ENCODE results near the gene PLOD2.

Gene PLOD2

DNA sequence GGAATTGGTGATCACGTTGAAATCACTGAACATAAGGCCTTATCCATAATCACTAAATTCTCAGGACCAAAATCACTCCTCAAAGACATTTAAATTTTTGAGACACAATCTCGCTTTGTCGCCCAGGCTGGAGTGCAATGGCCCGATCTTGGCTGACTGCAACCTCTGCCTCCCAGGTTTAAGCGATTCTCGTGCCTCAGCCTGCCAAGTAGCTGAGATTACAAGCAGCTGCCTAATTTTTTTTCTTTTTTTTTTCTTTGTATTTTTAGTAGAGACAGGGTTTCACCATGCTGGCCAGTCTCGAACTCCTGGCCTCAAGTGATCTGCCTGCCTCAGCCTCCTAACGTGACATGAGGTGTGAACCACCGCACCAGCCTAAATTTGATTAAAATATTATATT is 61.7 kb downstream of the PLOD2 start:
- DNase-seq (ENCODE audit: low spot score): no peak

DNA sequence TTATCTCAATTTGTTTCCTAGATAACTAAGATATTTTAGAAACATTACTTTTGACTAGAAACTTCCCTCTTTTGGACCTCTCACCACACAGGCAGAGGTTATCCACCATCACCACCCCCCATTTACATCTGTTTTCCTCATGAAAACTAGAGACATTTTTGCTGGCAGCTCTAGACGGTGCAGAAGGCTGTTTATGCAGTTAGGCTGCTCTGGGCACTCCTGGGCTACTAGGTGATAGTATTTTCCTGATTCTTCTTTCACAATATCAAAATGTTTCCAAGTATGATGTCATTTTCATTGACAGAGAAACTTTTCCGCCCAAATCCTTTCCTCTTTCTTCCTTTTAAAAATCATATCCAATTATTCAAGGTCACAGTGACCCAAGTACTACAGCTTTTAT is 67.1 kb downstream of the PLOD2 start:
- DNase-seq (ENCODE audit: low spot score): no peak

DNA sequence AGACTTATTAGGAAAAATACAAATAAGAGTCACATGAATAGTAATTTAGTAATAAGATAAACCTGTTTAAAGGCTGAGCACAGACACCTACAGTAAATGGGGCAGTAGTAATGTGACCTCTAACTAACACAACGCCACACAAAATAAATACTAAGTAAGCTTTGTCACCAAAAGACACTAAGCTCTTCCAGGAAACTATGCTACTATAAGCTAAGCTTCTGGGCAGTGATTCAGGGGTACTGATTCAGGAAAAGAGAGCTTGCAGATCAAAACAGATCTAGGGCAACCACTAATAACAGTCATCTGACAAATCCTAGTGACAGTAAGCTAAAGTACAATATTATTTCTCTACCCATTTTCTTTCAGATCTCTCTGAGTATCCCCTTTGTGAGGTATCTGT is 68.8 kb downstream of the PLOD2 start:
- DNase-seq (ENCODE audit: low spot score): no peak

DNA sequence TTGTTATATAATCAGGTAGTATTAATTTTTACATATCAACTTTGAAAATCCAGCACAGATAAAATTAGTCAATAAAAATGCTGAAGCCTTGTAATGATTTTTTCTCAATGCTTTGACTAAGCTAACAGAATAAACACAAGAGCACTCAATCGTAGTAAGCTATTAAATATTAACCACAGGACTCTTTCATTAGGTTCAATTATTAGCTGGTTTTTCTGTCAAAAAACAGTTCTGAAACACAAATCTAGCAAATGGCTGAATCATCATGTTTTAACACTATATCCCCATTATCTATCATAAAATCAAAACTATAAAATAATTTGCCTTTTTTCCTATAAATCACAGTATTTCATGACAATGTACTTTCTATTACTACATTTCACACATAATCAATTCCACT is 69.6 kb downstream of the PLOD2 start:
- no peak for DNase-seq (ENCODE audit: low spot score)

DNA sequence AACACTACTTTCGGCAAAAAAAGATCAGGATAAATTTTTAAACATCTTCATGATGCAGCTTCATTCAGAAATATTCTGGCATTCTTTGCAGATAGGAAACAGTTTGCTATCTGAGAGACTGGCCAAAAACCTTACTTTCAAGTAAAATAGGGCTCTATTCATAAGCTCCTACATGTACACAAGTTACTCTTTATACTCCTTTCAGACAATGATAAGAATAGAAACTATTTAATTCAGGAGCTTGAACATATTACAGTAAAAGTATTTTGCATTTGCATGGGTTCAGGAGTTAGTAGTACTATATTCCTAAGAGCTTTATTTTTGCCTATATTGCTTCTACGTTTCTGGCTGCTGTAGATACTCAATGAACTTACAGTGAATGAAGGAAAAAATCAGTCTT is 70.5 kb downstream of the PLOD2 start:
- DNase-seq (ENCODE audit: low spot score): no peak

DNA sequence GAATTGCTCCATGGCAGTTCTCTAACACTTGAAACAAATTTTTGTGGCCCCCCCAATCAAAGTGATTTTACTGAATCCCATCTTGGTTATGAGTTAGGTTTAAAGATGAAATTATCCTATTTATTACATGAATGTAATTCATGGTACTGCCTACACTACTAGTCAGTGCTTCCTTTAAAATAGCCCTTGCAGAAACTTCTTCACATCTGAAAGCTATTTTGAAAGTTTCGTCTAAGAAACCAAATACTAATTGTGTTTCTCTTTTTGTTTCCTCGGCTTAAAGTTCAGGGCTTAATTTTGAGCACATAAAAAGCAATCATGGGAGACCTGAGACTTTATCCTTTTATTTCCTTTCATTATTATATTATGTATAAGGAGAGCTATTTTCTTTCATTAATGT is 72.1 kb downstream of the PLOD2 start:
- DNase-seq (ENCODE audit: low spot score): no peak

DNA sequence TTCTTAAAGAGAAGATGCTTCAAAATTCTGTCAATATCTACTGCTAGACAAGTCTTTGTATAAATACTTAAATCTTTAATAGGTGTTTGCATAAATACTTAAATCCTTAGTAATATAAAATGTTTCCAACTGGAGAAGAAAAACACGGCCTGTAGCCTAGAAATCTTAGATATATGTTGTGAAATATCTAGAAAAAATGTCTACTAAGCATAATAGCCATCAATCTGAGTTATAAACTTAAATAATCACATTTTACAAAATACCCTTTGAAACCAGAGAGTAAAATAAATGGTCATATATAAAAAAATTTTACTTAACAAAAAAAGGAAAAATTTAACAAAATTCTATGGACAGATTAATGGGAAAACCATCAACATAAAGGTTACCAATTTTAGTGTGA is 73.9 kb downstream of the PLOD2 start:
- DNase-seq (ENCODE audit: low spot score): no peak

DNA sequence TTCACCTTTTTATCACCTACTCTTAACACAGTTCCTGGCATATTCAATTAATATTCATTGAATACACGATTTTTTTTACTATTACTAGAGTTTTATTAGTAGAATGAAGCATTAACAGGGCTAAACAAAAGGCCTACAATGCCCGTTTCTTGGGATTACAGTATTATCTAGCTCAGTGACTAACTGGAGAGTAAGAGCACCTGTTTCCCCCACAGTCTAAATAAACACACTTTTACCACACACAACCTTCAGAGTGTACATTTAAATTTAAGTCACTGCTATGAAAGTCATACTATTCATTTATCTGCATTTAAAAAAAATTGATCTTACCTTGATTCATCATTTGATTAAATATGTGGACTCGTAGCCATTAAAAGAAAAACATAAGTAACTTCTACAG is 74.8 kb downstream of the PLOD2 start:
- DNase-seq (ENCODE audit: low spot score): no peak

DNA sequence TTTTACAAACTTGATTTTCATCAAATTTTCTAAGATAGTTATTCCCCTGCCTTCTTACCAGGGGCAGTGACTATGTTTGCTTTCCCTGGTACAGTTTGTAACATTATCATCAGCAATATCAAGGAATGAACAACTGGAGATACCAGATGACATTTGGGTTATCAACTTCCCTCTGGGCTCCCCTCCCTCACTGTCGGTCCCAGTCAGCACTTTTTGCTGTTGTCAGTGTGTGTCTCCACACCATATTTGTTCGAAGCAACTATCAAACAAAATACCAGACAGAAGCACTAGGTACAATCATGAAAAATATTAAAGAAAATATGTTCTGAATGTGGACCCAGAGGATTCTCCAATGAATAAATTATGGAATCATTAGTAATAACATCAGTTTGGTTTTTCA is 75.3 kb downstream of the PLOD2 start:
- no peak for DNase-seq (ENCODE audit: low spot score)

DNA sequence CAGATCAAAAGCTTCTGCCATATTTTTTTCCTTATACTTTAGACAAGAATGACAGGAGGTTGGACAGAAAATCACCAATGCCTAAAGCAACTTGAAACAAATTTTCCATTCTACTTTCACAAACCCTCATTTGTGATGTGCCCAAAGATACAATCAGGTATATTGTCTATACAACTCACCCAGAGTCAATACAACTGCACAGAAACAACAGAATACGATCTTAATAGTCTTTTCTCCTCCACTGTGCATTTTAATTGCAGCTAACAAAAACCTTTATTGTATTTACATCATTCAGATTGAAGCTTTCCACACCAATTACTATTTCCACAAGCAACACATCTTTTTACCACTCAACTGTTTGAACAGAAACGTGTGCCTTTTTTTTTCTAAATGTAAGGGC is 80.4 kb downstream of the PLOD2 start:
- no peak for DNase-seq (ENCODE audit: low spot score)

DNA sequence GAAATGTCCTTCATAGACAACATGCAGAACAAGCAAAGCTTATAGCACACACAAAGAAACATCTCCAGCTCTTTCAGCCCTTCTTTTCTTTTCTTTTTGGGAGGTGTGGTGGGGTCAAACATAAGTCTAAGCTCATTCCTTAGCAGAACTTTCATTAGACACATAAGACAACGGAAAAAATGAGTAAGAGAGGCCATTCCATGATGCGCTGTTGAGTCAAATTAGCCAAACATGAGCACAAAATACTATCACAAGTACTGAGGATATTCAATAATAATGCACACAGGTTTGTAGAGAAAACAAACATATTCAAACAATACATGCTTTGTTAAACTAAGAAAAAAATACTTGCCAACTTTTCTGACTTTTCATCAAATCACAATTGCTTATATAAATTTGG is 83.0 kb downstream of the PLOD2 start:
- no peak for DNase-seq (ENCODE audit: low spot score)

DNA sequence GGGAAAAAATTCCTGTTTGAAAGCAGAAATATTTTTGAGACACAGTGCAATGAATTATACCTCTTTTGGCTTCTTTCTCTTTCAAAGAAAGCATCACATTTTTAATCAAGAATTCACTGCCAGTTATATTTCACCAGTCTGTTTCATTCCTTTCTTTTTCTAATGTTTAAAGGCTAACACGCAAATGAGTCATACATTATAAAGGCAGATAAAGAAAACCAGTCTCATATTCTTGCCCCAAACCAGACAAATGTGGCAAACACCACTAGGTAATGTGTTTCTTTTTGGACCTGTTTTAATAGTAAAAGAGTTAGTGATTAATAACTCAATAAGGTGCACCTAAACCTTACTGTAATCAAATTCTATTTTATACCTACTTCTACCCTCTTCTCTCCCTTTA is 83.8 kb downstream of the PLOD2 start:
- DNase-seq (ENCODE audit: low spot score): no peak

DNA sequence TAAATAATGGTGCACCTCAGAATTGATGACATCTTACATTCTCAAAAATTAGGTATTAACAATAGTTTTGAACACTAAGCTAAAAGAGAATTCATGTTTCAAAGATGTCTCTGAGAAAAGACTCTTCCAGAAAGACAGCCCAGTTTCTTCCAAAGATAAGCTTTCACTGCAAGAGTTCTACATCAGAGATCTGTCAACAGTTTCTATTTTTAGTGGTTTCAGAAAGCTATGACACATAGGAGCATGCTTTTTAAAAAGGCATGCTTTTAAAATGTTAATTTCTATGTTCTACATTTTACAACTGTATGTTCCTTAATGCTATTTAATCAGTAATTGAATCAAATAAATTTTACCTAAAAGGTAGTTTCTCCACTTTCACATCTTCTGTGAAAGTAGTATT is 88.2 kb downstream of the PLOD2 start:
- DNase-seq (ENCODE audit: low spot score): no peak

DNA sequence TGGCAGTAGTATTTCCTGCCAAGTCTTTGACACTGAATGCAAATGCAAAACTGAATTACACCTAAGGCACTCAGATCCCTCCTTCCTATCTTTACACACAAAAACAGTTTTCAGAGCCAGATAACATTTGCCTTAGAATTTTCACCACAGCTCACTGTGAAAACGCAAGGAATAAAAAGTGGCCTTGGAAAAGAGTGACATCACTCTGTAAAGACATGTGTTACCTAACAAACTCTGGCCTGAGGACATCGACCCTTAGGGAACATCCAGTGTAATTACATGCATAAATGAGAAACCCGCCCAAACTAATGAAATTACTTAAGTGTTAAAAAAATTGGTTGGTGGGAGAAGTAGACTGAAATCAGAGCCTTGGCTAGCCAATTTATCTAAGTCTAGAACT is 88.9 kb downstream of the PLOD2 start:
- DNase-seq (ENCODE audit: low spot score): no peak

DNA sequence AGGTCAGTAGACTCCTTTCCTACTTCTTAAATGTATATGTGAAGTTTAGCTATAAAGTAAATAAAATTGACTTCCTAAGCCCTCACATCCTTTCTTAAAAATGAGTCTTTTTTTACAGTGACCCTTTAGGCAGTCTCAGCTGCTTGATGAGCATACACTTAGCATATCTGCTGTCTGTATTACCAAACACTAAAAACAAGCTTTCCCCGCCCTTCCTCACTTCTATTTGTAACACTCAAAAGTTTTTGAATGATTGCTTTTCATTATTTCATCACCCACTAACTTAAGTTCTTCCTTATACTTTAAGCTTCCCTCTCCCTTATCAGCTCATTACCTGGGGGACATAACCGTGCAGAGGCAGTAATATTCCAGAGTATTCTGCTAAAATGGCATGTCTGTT is 89.4 kb downstream of the PLOD2 start:
- no peak for DNase-seq (ENCODE audit: low spot score)

DNA sequence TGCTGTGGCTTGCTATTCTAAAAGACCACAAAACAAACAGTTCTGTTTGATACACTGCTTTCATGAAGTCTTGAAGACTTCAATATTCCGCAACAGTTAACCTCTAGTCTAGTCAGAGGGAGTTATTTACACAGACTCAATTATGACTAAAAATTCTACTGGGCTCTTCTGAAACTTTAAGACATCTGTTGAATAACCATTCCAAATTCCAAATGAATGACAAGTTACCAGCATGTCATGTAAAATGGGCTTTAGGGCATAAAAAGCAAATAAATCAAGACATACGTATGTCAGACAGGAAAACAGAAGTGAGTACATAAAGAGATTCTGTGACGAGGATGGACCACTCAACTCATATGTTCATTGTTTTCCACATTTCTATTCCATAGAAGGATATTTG is 93.9 kb downstream of the PLOD2 start:
- no peak for DNase-seq (ENCODE audit: low spot score)

DNA sequence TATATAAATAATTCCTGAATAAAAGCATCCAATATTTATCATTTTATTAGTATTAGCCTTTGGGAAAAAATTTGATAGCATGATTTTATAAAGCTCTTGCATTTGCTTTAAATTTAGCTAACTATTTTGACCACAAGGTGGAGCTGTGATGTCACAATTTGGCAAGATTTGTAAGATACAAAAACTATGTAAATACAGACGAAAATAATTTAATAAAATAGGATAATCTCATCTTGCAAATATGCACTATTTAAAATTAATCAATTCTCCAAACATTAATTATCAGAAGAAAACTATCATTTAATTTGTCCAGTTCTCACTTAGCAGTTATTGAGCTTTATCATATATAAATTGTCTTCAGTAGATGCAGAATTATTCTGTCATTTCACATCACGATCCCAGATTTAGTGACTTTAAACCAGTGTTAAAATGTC is 95.4 kb downstream of the PLOD2 start:
- DNase-seq (ENCODE audit: low spot score): no peak

DNA sequence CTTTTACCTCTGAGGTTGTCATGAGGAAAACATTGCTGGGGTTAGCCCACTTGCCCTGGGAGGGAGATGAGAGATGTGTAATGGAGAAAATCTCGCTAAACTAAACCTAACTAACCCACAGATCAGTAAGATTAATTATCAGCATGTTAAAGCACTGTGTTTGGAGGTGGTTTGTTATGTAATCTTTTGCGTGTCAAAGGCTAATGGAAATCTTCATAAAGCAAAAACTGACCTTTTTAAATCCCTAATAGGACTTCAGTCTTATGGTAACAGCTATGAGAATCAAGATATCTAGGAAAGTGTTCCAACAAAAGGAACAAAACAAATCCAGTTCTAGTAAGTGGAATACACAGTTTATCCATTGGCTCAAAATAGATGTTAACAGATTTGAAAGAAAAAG is 102.7 kb downstream of the PLOD2 start:
- no peak for DNase-seq (ENCODE audit: low spot score)

DNA sequence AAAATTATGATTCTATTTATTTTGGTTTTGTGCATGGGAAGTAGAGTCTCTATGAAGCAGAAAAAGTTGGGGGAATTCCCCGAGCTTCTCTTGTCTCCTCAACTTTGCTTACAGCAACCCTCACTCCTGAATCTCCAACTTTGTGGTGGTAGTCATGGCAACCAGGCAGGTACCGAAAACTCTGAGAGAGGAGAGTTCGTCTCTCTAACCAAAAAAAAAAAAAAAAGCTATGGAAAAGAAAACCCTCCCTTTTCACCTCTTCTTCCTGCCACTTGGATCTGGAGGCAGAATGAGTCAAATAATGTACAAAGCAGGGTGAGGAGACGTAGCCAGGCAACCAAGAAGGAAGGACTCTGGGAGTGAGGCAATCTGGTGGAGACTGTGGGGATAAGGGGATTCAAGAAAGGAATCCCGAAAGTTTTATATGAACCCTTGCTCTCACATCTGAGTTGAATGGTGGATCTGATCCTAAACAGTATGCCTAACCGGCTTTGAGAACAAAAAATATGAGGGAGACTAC is 108.1 kb downstream of the PLOD2 start:
- DNase-seq (ENCODE audit: low spot score): no peak

DNA sequence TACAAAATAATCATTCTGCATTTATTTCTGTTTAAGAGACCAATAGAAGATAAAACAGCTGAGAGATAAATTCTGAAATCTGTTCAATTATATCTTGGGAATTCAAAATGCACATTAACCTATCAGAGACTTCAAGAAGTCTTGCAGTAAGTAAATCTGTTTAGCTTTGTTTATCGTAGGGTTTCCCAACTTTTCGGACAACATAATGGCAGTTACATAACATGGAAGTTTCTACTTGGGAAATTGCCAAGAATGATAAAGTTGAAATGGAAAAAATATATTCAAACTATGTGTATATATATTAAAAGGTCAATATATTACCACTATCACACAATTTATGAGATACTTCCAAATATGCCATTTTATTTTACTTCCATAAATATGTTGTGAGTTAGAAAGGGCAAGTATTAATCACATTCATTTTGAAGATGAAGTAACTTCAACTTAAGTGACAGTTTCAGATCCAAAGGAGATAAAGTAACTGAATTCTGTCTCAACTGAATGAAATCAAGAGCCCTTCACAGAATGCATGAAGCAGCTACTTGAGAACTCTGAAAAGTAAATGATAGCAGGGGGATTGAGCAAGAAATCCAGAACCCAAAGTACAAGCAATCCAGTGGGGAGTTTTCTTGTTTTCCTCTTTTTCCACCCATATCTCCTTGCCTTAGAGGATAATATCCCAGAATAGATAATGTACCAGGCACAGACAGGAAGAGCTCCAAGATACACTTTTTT is 108.8 kb downstream of the PLOD2 start:
- DNase-seq (ENCODE audit: low spot score): no peak

DNA sequence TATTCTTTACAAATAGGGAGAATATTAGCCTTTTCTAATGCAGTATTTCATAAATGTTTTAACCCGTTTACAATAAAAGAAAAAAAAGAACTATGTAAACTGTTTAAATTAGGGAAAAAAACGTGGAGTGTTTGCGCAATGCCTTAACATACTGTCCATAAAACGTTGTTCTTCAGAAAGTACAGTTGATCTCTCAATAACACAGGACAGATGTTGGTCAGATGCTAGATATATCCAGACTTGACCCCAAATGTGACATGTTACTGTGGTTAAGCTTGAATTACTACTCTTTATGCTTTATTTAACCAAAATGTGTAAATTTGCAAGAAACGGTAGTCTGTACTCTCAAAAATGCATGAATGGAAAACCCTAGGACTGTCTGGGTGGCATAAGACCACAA is 110.3 kb downstream of the PLOD2 start:
- DNase-seq (ENCODE audit: low spot score): no peak

DNA sequence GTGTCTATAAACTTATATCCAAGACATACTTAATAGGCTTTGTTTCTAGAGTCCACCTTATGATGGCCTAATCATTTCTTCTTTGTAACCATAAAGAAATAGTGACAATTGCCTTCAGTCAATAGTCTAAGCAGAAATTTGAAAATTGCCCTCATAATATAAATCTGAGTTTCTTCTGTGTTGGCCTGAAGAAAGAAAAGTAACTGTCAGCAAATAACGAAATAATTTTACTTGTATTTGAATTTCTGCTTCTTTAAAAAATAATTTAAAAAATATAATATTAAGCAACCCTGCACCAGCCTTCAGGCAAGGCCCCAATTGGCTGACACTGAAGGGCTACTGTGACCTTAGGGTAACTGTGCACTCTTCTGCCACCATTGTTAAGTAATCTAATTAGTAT is 113.5 kb downstream of the PLOD2 start:
- DNase-seq (ENCODE audit: low spot score): no peak

DNA sequence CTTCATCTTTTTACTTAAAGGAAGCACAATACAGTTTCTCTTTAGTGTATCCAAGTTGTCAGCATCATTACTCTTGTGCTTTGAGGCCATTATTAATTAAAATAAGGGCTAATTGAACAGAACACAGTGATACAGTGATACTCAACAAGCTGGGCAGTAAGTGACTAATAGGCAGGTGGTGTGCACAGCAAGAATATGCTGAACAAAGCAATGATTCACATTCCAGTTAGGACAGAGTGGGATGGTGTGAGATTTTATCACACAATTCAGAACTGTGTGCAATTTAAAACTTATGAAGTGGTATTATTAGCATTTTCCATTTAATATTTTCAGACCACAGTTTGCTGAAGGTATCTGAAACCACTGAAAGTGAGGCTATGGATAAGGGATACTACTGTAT is 116.9 kb downstream of the PLOD2 start:
- no peak for DNase-seq (ENCODE audit: low spot score)

DNA sequence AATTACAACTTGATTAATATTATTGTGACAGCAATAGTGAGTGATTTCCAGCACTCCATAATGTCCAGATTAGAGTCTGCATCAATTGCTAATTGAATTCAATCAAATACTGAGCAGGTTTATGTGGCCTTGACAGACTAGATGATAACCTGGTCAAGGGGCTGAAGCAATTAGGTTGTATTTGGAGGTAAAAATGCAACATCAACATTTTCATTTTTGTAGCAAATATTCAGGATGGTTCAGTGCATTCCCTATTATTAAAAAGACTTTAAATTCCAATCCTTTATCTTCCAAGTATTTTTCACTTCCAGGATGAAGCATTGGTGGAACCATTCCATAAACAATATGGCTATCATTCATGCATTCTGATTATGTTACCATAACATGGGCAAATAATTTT is 120.4 kb downstream of the PLOD2 start:
- no peak for DNase-seq (ENCODE audit: low spot score)

DNA sequence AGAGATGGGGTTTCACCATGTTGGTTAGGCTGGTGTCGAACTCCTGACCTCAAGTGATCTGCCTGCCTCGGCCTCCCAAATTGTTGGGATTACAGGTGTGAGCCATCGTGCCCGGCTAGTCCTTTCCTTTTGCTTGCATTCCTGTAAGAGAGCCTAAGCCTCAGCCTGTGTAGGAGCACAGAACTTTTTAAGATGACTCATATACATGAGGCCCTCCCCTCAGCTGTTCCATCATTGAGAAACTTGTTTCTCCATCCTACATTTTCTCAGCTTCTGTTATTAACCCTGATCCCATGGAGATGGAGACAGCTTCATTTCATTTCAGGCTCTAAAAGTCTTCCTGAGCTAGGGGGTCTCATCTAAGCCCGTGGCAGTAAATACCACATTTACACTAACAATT is 123.3 kb downstream of the PLOD2 start:
- no peak for DNase-seq (ENCODE audit: low spot score)
